IPS-NIHi11 (cell line): ENCODE data around the gene HNRNPUL1.

Experiments used
- DNase-seq: peaks from one replicate; pipeline ENCODE4 v3.0.0; 2012; ENCODE audit warnings: mixed read lengths, low spot score

The HNRNPUL1 gene

DNA sequence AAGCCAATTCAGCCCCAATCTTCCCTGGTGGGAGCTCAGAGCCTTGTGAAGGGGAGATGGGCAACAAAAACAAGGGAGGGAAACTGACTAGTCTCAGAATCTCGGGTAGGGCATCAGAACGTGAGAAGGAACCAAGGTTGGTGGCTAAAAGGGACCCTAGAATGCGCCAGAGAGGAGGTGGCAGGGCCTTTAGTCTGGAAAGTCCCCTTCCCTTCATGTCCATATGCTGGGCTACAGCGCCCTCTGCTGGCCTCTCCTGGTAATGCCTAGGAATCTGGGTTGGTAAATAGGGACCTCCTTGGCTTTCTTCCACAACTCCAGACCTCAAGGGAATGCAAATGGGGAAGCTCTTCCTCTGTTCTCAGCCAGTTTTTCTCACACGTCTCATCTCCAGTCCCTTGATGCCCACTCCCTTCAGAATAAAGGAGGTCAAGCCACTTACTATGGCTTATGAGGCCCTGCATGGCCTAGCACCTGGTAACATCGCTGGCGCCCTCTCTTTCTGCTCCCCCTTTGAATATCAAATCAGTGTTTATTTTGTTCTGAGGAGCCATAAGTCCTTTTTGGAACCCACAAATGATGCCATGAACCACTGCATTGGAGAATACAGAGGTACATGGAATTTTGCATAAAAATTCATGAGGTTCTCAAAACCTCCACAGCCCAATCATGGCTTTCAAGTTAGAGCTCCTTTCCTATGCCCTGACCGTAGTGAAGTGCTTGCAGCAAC lies 44.4 kb downstream of the HNRNPUL1 start:
- peak; percentile 85 for DNase-seq

- no peak for DNase-seq
These were observed 45.2 kb downstream of the HNRNPUL1 start for GRCh38 chr19:41309180-41310032.

DNA sequence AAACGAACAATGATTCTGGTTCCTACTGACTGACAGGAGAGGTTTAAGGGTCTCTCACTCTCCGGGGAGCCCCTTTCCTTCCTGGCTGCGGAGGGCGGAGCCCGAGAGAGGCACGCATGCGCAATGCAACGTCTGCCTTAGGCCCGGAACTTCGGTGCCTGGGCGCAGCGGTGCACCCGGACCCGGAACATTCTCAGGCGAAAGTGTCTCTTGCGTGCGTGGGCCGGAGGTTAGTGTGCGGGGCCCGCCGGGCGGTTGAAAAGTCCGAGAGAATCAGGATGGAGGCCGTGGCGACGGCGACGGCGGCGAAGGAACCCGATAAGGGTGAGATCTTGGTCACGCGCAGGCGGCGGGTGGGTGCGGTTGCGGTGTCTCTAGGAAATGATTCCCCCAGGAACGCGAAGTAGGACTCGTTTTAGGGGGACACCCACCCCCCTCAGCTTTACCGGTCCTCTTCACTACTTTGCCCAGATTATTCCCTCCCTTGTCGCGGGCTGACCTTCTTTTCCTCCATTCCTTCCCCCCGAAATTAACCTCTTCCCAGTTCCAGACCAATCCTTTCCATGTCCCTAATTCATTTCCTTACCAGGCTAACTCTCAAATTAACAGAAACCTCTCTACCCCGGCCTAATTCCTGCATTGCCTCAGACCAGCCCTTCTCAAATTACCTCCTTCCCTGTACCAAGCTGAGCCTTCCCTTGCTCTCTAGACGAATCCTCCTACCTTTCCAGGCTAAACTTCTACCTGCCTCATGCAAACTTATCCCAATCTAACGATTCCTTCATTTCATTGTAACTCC lies 46.1 kb downstream of the HNRNPUL1 start, which contains the start of gene CCDC97:
Gene CCDC97, plus strand, starts transcription at position 140 of the 799 bp plus-strand sequence. Its CDS starts 139 bp downstream, at position 279.
- peak; percentile 93 for DNase-seq

GRCh38 chr19:41311072-41311471 lies 46.9 kb downstream of the HNRNPUL1 start:
- DNase-seq = no peak

GRCh38 chr19:41311613-41312012 lies 47.4 kb downstream of the HNRNPUL1 start:
- no peak for DNase-seq

GRCh38 chr19:41316306-41316920 lies 52.2 kb downstream of the HNRNPUL1 start:
- DNase-seq = no peak

GRCh38 chr19:41318696-41319499 lies 54.7 kb downstream of the HNRNPUL1 start:
- no peak for DNase-seq

- no peak for DNase-seq
These were observed 55.5 kb downstream of the HNRNPUL1 start for GRCh38 chr19:41319500-41320184.

- no peak for DNase-seq
These were observed 56.0 kb downstream of the HNRNPUL1 start for GRCh38 chr19:41320185-41320518.

DNA sequence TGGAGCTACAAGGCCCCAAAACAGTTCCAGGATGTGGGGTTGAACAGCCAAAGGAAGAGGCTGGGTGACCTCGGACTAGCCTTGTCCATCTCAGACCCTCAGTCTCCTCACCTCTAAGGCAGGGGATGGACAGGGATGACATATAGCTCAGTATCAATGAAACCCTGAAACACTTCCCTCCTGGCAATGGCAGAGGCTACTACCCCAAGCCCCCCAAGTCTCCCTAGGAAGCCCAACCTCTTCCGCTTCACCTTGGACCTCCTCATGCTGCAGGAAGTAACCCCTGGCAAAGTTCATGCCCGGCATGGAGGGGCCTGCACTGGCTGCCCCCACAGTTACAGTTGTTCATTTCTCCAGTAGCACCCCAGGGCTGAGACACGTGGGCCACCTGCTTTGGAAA lies 56.4 kb downstream of the HNRNPUL1 start:
- DNase-seq = no peak

DNA sequence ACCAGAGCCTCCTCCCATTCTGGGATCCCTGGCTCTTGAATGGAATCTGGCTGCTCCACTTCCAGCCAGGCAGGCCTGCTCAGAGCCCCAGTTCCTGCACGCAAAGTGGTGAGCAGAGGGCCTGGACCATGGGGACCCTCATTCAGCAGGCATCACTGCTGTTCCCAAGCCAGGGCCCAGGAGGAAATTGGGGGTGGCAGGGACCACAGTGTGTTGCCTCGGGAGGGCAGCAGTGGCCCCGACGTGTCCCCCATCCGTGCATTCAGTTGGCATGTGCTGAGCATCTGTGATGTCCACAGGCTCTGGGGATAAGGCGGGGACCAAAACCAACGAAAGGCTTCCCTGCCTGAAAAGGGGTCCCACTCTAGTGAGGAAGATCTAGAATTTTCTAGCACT lies 57.0 kb downstream of the HNRNPUL1 start:
- no peak for DNase-seq

- peak; percentile 85 for DNase-seq
These were observed 57.6 kb downstream of the HNRNPUL1 start for GRCh38 chr19:41321600-41322270.

DNA sequence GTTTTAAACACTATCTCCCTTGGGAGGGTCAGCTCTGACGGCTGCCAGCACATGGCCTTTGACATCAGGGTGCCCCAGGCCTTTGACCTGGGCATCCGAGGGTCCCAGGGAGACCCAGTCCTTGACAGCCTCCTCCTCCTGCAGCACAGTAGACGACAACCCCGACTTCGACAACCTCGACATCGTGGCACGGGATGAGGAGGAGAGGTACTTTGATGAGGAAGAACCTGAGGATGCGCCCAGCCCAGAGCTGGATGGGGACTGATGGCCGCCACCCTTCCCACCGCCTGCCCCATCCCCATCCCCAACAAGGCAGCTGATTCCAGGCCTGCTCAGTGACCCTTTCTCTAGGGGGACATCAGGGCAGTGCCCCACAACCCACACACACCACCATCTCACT lies 58.3 kb downstream of the HNRNPUL1 start:
- DNase-seq = no peak

GRCh38 chr19:41323023-41323422 lies 58.9 kb downstream of the HNRNPUL1 start:
- no peak for DNase-seq

DNA sequence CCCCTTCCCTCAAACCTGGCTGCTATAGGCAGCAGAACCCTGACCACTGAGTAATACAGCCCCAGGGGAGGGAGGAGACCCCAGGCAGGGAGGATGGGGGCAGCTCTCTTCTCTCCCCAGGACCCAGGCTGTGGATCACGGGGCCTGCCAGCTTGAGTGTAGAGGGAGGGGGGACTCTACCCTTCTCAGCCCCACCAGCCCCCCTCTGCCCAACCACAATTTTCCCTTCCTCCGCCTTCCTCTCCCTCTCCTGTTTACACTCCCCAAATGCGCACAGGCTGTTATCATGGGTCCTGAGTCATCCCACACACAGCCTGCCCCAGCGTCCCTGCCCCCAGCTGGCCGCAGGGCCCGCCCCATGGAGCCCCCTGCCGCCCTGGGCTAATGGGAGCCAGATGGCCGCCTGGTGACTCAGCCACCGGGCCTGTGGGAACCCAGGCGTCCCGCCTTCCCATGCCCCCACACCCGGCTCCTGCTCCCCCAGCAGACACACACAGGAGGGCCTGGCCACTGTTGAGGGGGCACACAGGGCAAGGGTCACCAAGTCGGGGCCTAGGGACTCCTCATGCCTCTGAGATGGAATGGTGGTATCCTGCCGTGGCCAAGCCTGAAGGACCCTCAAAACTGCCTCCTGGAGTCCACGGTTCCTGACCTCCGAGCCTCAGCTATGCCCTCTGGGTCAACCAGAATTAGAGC lies 59.4 kb downstream of the HNRNPUL1 start:
- peak; percentile 49 for DNase-seq

DNA sequence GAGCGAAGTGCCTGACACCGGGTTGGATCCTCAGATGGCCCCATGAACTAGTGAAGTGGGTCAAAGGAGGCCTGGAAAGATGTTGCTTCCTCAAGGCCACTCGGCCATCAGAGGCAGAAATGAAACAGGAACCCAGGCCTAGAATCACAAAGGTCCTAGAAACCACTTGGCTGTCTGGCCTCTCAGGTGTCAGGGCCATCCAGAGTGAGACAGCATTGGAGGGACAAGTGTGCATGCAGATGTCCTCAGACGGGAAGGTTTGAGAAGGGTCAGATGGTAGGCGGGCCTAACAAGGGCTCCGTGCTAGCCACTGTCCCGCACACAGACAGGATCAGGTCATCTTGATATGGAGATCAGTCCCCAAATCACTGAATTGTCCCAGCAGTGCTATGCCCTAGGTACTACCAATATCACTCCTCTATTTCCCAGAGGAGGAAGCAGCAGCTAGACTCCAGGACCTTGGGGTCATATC lies 60.1 kb downstream of the HNRNPUL1 start:
- no peak for DNase-seq

GRCh38 chr19:41324921-41325639 lies 60.9 kb downstream of the HNRNPUL1 start:
- DNase-seq = peak; percentile 83

DNA sequence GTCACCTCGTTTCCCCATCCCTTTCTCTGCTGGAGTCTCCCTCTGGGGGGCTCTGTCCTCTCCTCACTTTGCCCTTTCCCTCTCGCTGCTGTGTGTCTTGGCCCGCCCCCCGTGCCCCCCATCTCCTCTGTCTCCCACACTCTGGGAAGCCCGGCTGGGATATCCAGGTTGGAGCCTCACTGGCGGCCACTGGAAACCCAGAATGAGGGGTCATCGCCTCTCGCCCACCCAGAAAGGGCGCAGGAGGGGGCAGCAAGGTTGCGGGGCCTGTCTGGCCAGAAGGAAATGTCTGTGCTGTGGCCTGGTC lies 61.4 kb downstream of the HNRNPUL1 start:
- DNase-seq = peak; percentile 48
